ENCODE data around the gene RNF152.

DNA sequence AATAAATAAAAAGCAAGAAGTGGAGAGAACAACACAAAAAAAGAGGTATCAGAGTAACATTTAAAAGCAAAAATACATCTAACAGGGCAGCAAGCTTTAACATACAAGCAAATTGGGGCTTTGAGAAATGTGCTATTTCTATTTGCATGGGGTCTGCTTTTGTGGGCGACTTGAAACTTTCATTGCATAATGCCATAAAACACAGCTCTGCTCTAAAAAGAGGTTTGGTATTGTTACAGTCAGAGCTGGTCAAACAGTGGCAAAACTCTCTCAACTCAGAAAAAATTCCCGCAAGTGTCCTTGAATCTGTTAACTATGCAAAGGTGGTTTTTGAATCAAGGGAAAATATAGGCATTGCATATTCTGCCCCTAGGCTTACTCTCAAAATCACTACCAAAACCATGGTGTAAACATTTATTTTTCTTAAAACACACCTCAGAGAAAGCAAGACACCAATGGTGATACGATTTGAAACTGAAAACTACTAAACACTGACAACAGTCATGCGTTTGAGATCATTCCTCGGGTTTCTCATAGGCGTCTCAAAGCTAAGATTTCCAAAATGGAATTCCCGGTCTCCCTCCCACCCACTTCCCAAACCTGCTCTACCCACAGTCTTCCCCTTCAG is 45.5 kb downstream of the RNF152 start:
- TF ChIP-seq, protein P1, sequence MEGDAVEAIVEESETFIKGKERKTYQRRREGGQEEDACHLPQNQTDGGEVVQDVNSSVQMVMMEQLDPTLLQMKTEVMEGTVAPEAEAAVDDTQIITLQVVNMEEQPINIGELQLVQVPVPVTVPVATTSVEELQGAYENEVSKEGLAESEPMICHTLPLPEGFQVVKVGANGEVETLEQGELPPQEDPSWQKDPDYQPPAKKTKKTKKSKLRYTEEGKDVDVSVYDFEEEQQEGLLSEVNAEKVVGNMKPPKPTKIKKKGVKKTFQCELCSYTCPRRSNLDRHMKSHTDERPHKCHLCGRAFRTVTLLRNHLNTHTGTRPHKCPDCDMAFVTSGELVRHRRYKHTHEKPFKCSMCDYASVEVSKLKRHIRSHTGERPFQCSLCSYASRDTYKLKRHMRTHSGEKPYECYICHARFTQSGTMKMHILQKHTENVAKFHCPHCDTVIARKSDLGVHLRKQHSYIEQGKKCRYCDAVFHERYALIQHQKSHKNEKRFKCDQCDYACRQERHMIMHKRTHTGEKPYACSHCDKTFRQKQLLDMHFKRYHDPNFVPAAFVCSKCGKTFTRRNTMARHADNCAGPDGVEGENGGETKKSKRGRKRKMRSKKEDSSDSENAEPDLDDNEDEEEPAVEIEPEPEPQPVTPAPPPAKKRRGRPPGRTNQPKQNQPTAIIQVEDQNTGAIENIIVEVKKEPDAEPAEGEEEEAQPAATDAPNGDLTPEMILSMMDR (conservative IDR thresholded peaks at IDR 0.05; ENCODE audit: low read depth, low read length) = no peak
- no peak for TF ChIP-seq EZH2phosphoT487 (IDR thresholded peaks at IDR 0.05; ENCODE audit: borderline replicate concordance, low read length)

Measured in PC-3 (cell line).